ENCODE results near the gene PCLAF.
A peak's percentile ranks its signal among the peaks of the same experiment; 100 is the strongest.
"Not testable (repeated sequence)": the region's sequence is repeated elsewhere in the genome, so short reads cannot be mapped to it uniquely, and the experiment has no call there.

PCLAF gene, protein sequence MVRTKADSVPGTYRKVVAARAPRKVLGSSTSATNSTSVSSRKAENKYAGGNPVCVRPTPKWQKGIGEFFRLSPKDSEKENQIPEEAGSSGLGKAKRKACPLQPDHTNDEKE

GRCh38 chr15:64381000-64381751 lies at the start of gene PCLAF:
Gene PCLAF, minus strand, starts transcription at chr15:64381441. Its CDS starts 70 bp downstream, at chr15:64381371.
- peak; percentile 72 for DNase-seq

- peak; percentile 78 for DNase-seq
Observed at GRCh38 chr15:64430000-64430735, 48.9 kb upstream of the PCLAF start.

GRCh38 chr15:64429448-64429847 lies 48.2 kb upstream of the PCLAF start:
- DNase-seq = no peak

- DNase-seq = no peak
Observed at GRCh38 chr15:64426845-64427465, 45.7 kb upstream of the PCLAF start.

- no peak for DNase-seq
Observed at GRCh38 chr15:64425221-64425620, 44.0 kb upstream of the PCLAF start.

GRCh38 chr15:64423970-64424369 lies 42.7 kb upstream of the PCLAF start:
- DNase-seq = no peak

- DNase-seq = no peak
Observed at GRCh38 chr15:64422697-64423096, 41.5 kb upstream of the PCLAF start.

DNA sequence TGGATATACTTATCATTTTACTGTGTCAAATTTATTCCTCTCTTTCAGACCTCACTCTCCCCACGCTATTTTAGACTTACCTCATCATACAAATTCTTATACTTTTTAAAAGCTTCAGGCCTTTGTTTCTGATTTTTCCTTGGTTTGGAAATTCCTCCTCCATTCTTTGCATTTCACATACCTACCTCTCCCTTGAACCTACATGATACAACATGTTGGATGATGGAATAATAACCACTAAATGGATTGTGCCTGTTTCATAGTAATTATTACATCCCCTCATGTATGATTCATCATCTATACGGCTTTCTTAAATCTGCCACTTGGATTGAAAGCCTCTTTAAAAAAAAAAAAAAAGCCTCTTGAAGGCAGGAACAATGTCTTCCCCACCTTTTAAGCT lies 31.0 kb upstream of the PCLAF start:
- DNase-seq = no peak

DNA sequence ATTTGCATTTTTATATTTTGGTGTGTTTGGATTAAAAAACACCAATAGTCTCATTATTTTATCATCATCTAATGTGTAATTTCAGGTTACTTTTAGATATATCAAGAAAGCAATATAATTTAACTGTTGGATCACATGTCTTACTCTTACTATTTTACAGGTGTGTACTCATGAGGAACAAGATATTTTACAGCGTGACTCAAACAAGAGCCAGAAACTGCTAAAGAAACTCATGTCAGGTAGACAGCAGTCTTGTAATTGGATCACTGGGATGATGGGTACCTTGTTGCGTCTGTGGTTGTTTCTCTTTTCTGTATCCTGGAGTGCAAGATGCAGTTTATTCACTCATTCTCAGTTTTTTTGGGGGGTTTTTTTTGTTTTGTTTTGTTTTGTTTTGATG lies 19.3 kb upstream of the PCLAF start:
- no peak for DNase-seq

- no peak for DNase-seq
Observed at GRCh38 chr15:64398575-64398974, 17.3 kb upstream of the PCLAF start.

- DNase-seq = no peak
Observed at GRCh38 chr15:64396789-64397188, 15.5 kb upstream of the PCLAF start.

GRCh38 chr15:64392471-64392870 lies 11.2 kb upstream of the PCLAF start:
- DNase-seq = not testable (repeated sequence)

DNA sequence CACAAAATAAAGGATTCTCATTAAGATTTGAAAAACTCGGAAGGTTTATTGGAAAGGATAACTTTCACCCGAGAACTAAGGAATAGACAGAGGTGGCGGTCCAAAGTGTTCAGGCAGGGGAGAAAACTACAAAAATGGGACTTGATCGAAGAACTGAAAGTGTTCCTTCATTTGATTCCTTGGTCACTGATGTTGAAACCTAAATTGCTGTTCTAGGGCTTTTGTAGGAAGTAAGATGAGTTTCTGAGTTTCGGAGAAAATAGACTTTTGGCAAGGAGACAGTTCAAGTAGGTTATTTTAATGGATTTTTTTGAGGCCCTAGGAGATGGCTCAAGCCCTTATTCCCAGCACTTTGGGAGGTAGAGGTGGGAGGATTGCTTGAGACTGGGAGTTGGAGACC lies 7.8 kb upstream of the PCLAF start:
- no peak for DNase-seq

DNA sequence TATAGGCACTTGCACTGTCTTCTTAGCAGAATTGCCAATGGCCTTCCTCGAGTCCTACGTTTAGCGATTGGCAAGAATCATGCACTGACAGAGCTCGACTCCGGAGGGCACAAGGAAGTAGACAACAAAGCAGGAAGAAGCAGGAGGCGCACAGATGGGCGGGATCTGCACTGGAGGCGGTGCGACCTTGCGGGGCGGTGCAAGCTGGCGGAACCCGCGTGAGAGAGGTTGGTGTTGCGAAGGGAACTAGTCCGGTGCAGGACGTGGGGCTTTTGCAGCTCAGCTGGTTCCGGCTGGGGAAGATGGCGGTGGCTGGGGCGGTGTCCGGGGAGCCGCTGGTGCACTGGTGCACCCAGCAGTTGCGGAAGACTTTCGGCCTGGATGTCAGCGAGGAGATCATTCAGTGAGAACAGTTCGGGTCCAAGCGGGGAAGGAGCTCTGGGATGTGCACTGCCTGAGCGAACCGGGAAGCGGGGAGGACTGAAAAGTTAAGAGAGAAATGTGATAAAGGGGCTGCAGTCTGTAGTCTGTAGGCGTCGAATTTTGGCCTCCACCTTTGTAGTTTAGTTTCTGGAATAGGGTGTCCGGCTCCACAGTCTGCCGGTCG lies 6.4 kb upstream of the PCLAF start, which contains the start of gene TRIP4:
TSS of gene TRIP4 (plus strand) at position 275 of the 607 bp plus-strand sequence. CDS start at position 303, 28 bp downstream.
- DNase-seq = peak; percentile 87

DNA sequence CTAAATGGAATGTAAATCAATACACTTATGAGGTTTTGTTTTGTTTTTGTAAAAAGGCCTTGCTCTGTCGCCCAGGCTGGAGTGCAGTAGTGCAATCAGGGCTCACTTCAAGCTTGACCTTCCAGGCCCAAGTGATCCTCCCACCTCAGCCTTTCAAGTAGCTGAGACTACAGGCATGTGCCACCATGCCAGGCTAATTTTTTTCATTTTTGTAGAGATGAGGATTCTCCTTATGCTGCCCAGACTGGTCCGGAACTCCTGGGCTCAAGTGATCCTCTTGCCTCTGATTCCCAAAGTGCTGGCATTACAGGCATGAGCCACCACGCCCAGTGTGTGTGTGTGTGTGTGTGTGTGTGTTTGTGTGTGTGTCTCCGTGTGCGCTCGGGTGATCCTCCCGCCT lies 5.0 kb upstream of the PCLAF start:
- no peak for DNase-seq

GRCh38 chr15:64383760-64384159 lies 2.5 kb upstream of the PCLAF start:
- DNase-seq = no peak

DNA sequence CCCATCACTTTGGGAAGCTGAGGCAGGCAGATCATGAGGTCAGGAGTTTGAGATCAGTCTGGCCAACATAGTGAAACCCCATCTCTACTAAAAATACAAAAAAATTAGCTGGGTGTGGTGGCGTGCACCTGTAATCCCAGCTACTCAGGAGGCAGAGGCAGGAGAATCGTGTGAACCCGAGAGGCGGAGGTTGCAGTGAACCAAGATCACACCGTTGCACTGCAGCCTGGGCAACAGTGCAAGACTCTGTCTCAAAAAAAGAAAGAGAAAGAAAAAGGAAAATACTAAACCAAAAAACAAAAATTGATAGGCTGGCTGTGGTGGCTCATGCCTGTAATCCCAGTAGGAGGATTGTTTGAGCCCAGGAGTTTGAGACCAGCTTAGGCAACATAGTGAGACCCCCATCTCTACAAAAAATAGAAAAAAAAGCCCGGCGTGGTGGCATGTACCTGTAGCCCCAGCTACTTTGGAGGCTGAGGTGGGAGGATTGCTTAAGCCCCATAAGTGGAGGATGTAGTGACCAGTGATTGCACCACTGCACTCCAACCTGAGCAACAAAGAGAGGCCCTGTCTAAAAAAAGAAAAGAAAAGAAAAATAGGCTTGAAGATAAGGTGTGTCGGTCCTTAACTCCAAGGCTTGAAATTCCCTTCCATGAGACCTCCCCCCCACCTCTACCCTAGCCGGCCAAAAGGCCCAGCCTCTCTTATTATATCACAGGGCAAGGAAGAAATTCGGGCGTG lies 941 bp downstream of the PCLAF start:
- not testable (repeated sequence) for DNase-seq

DNA sequence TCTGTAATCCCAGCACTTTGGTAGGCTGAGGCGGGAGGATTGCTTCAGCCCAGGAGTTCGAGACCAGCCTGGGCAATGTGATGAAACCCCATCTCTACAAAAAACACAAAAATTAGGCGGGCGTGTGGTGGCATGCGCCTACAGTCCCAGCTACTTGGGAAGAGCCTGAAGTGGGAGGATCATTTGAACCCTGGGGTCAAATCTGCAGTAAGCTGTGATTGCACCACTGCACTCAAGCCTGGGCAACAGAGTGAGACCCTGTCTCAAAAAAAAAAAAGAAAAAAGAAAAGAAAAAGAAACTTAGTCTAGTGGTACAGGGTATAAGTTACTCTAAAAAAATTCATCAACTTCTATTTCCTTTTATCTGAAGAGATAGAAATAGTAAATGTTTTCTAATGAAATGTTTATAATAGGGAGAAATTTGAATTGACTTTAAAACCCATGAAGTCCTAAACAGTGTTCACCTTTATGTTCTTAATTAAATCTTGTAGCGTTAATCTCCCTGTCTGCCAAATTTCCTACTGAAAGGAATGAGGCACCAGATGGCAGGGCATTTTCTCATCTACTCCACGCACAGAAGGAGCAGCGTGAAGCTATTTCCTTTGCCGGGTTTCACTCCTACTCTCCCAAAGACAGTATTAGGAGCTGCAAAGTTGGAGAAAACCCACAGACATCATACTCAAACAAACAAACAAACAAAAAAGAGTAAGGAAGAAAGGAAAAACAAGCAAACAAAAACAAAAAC lies 1.9 kb downstream of the PCLAF start:
- no peak for DNase-seq

DNA sequence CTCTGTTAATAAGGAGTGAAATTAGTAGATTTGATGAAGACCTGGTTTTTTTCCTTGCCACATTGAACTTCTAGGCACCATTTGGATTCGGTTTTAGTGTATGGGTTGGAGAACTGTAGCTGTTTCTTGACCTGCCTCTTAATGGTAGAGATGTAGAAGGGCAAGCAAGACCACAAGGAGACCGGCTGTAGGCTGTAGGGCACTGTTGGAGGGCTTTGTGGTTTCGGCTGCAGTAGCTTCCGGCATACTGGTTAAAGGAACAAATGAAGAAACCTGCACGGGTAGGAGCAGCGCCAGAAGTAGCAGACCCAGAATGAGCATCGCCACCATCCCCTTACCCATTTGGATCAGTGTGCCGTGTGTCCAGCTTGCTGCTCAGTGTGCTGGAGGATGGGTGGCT lies 7.9 kb downstream of the PCLAF start:
- DNase-seq = no peak

- DNase-seq = not testable (repeated sequence)
Observed at GRCh38 chr15:64371383-64371782, 9.9 kb downstream of the PCLAF start.

- DNase-seq = no peak
Observed at GRCh38 chr15:64369078-64369607, 12.1 kb downstream of the PCLAF start.
